C4-2B (cell line): Measurements from ENCODE around the gene CREB5.

ENCODE experiments used
- ZFX ChIP-seq: fragments of 450-650 bp; IDR thresholded peaks from 2 replicates; pipeline ENCODE4 v1.6.1; 2017
- TF ChIP-seq, protein P1 (sequence below): fragments of 450-650 bp; conservative IDR thresholded peaks from 2 replicates; pipeline ENCODE4 v1.5.1; 2017; ENCODE audit warnings: mild to moderate bottlenecking

- TF ChIP-seq, protein P1, sequence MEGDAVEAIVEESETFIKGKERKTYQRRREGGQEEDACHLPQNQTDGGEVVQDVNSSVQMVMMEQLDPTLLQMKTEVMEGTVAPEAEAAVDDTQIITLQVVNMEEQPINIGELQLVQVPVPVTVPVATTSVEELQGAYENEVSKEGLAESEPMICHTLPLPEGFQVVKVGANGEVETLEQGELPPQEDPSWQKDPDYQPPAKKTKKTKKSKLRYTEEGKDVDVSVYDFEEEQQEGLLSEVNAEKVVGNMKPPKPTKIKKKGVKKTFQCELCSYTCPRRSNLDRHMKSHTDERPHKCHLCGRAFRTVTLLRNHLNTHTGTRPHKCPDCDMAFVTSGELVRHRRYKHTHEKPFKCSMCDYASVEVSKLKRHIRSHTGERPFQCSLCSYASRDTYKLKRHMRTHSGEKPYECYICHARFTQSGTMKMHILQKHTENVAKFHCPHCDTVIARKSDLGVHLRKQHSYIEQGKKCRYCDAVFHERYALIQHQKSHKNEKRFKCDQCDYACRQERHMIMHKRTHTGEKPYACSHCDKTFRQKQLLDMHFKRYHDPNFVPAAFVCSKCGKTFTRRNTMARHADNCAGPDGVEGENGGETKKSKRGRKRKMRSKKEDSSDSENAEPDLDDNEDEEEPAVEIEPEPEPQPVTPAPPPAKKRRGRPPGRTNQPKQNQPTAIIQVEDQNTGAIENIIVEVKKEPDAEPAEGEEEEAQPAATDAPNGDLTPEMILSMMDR = no peak
- no peak for TF ChIP-seq ZFX
Observed at GRCh38 chr7:28565980-28566379, 153.7 kb downstream of the CREB5 start.
